NCI-H1436 treated with DMSO at 0.1 percent for 48 hours (cell line): ENCODE data around the gene TRAPPC8.
"Not testable (repeated sequence)": the region's sequence is repeated elsewhere in the genome, so short reads cannot be mapped to it uniquely, and the experiment has no call there.

ENCODE experiments used
- DNase-seq: peaks from one replicate; lab custom pipeline; 2025; lab: John Stamatoyannopoulos, UW

TRAPPC8 gene

DNA sequence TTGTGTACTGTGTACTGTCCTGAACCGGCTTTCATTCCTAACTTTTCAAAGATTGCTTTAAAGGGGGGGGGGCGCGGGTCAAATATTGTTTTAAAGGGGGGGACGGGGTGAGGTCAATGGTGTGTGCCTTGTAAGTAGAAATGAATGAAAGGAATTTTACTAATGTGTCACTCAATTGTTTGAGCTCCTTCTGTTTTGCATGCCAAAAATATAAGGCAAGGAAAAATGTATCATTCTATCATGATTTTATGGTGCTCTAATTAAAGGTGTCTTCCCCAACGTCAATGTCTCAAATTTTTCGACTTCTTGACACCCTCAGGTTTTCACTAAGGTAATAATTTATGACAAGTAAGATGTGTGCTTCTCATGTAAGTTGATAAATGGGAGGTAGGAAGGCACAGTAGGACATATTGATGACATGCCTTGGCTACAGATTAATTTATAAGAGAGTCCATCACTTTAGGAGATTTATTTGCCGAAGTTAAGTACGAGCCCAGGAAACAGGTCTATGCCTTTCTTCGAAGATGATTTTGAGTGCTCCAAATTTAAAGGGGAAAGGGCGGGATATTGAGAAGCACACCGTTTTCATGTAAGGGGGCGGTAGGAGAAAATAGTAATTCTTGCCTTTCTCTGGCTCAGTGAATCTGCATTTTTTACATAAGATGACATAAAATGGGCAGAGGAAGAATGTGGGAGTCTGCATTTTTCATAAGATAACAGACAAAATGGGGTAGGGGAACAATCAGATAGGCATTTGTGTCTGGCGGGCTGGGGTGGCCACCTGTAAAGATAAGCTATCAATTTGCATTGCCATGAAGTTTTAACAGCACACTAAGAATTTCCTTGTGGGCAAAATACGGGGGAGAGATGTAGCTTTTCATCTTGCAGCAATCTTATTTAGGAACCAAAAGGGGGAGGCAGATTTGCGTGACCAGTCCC, 1.2 kb upstream of the TRAPPC8 start:
- DNase-seq, result no peak

DNA sequence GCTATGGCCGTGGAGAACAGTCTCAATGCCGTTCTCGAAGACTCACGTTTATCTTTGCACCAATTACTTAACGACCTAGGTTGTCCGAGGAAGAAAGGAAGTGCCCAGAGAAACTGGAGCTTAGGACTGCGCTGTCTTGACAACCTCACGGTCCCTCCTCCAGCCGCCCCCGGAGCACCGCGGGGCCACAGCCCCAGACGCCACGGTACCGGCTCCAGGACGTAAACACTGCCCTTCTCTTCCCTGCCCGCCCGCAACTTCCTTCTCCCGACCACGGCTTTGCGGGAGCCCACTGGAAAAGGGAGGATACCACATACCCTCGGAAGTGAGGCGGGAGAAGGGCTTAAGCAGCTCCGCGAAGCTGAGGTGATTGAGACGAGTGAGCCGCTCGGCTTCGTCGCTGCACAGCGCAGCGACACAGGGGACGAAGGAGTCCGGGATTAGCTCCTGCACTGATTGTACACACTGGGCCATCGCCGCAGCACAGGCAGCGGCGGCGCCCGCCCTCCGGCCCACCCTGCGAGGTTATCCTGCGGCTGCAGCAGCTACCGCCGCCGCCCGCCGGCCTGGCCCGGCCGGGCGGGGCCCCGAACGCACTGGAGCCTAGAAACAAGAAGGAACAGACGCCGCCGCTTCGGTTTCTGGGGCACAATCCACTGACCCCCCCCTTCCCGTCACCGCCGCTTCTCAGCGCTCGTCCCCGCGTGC, 483 bp downstream of the TRAPPC8 start:
- no peak for DNase-seq

DNA sequence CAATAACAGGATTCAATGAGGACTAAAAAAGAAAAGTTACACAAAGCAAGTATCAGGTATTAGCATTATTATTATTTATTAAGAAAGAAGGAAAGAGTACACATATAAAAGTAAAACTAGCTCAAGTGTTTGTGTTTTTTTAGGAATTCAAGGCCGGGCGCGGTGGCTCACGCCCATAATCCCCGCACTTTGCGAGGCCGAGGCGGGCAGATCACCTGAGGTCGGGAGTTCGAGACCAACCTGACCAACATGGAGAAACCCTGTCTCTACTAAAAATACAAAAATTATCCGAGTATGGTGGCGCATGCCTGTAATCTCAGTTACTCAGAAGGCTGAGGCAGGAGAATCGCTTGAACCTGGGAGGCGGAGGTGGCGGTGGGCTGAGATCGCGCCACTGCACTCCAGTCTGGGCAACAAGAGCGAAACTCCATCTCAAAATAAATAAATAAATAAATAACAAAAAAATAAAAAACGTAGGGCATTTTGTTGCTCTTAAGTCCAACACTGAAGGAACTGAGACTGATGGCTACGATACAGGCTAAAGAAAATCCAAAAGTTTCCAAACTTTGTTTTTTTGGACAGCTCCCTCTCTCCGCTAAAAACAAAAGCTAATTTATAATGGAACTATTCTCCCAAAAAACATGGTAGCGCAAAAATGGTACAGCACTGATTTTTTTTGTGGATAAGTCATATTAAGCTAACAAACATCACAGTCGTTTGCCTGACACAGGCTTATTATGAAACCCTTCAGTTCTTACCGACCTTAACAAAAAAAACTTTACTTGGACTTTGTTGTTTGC, 1.7 kb downstream of the TRAPPC8 start:
- no peak for DNase-seq

DNA sequence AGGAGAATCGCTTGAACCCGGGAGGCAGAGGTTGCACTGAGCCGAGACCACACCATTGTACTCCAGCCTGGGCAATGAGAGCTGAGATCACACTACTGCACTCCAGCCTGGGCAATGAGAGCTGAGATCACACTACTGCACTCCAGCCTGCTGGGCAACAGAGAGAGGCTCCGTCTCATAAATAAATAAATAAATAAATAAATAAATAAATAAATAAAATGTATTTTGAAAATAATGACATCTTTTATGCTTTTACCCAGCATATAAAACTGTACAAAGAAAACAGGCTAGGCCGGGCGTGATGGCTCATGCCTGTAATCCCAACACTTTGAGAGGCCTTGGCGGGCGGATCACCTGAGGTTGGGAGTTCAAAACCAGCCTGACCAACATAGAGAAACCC, 8.2 kb downstream of the TRAPPC8 start:
- not testable (repeated sequence) for DNase-seq

DNA sequence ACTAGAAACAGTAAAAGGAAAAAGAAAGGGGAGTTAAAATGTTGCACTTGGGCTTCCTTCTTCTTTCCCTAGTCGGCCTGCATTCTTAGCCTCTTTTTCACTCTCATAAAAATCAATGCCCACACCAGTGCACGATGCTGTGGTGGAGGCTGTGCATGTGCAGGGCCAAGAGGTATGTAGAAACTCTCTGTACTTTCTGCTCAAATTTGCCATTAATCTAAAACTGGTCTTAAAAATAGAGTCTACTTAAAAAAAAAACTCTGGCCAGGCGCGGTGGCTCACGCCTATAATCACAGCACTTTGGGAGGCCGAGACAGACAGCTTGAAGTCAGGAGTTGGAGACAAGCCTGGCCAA, 11.1 kb downstream of the TRAPPC8 start:
- DNase-seq, result no peak

DNA sequence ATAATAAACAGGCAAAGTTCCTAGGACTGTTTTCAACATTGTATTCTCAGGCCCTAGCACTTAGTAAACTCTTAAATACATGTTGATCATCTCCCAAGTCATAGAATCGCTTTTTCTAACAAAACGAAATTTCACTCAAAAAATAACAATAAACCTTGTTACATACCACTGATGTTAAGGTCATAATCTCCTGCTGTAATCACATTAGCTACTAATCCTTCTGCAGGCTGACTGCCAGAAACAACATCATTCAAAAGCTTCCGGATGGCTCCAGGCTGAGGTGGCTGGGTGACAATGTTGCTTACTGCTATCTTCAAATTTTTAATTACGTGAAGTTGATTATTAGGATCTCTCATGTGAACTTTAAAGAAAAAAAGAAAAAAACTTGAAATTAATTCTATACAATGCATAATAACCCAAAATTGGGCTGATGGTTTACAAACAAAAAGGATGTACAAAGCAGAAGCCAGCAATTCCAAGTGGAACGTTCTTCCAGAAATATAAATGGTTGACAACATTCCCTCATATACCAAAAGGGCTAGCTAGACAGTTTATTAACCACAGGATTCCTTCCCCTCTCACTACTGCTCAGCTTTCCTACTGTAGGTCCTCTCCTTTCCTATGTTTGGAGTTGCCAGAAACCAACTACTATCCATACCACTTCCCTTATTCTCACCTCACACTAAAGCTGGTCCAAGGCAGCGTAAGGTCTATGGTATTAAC, 11.6 kb downstream of the TRAPPC8 start:
- DNase-seq, result no peak

DNA sequence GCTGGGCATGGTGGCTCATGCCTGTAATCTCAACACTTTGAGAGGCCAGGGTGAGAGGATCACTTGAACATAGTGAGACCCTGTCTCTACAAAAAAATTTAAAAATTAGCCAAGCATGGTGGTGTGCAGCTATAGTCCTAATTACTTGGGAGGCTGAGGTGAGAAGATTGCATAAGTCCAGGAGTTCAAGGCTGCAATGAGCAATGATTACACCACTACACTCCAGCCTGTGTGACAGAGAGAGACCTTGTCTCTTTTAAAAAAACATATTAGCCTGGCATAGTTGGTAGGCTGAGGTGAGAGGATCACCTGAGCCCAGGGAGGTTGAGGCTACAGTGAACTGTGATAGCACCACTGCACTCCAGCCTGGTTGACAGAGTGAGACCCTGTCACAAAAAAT, 13.7 kb downstream of the TRAPPC8 start:
- DNase-seq, result no peak

DNA sequence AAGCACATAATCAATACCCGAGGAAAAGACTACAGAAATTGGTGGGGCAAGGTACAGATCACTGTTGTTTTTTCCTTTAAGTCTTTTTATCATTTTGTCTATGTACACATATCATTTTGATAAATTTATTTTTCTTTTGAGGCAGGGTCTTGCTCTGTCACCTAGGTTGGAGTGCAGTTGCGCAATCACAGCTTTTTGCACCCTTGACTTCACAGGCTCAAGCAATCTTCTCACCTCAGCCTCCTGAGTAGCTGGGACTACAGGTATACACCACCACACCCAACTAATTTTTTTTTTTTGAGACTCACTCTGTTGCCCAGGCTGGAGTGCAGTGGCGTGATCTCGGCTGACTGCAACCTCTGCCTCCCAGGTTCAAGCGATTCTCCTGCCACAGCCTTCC, 15.9 kb downstream of the TRAPPC8 start:
- DNase-seq, result not testable (repeated sequence)

DNA sequence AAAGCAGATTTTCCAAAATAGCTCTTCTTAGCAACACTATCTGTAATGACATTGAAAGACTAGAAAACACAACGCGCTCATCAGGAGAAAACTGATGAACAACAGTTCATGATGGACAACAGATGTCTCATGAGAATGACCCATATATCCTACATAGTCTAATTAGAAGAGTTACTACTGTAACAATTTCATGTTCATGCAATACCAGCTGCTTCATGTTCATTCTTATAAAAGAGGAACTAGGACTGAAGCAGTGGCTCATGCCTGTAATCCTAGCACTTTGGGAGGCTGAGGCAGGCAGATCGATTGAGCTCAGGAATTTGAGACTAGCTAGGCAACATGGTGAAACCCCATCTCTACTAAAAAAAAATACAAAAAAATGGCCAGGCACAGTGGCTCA, 22.7 kb downstream of the TRAPPC8 start:
- no peak for DNase-seq

DNA sequence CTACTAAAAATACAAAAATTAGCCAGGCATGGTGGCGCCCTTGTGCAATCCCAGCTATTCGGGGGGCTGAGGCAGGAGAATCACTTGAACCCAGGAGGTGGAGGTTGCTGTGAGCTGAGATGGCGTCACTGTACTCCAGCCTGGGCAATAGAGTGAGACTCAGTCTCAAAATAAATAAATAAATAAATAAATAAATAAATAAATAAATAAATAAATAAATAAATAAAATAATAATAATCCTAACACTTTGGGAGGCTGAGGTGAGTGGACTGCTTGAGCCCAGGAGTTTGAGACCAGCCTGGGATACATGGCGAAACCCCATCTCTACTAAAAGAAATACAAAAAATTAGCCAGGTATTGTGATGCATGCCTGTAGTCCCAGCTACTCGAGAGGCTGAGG, 23.6 kb downstream of the TRAPPC8 start:
- not testable (repeated sequence) for DNase-seq

DNA sequence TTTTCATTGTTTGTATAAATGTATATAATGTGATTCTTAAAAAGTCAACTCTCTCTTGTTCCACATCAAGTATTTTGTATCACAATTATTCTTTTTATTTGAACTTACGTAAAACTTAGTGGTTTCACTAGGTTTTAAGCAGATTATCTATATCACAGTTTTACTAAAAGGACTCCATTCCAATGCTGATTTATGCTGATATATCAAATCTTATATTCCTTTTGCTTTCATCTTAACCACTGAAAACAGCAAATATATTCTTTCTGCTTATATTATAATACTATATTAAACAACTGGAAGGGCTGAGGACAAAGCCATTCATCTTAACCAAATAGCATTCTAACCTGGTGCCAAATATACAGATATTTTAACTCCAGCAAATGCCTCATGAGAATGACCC, 24.2 kb downstream of the TRAPPC8 start:
- no peak for DNase-seq

DNA sequence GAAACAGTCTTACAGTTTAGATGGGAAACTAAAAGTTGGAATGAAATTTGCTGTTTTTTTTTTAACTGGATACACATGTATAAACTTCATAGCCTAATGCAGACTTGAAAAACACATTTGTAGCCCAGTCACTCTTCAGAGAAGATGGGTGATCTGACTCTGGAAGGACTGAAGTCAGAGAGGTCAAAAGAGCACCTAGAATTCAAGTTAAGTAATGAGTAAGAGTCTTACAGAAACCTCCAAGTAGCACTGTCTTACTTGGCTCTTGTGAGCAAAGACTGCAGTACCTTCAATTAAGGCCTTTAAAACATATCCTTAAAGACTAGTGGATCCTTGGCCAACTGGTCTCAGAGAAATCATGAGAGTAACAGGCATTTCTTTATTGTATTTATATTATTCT, 41.9 kb downstream of the TRAPPC8 start:
- no peak for DNase-seq

DNA sequence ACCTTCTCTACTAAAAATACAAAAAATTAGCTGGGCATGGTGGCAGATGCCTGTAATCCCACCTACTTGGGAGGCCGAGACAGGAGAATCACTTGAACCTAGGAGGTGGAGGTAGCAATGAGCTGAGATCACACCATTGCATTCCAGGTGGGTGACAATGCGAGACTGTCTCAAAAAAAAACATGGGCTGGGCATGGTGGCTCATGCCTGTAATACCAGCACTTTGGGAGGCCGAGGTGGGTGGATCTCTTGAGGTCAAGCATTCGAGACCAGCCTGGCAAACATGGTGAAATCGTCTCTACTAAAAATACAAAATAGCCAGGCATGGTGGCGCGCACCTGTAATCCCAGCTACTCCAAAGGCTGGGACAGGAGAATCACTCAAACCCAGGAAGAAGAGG, 43.2 kb downstream of the TRAPPC8 start:
- DNase-seq, result not testable (repeated sequence)

DNA sequence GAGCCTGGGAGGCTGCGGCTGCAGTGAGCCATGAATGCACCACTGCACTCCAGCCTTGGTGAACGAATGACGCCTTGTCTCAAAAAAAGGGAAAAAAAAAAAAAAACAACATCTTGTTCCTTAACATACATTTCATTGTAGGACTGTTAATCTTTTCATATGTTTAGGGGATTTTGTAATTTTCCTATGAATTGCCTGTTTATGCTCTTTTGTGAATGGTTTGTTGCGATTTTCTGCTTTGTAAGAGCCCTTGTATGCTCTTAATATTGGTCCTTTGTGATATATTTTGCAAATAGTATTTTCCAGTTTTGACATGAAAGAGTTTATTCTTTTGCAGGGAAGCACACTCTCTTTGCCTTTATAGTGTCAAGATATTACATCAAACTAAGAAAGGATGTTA, 50.0 kb downstream of the TRAPPC8 start:
- no peak for DNase-seq

DNA sequence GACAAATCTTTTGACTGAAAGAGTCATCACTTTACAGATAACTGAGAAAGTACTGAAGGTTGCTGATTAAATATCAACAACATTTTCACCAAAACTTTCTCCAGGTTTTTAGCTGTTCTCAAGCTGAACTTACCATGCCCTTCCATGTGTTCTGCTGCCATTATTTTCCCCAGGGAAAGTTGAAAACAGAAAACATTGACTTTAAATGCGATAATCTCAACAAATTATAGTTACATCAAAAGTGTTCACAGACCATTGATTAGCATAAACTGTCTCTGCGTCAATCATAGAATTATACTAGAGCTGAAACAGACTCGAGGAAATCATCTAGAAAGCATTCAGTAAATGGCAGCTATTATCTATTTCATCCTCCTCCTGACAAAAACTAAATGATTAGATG, 51.4 kb downstream of the TRAPPC8 start:
- no peak for DNase-seq

DNA sequence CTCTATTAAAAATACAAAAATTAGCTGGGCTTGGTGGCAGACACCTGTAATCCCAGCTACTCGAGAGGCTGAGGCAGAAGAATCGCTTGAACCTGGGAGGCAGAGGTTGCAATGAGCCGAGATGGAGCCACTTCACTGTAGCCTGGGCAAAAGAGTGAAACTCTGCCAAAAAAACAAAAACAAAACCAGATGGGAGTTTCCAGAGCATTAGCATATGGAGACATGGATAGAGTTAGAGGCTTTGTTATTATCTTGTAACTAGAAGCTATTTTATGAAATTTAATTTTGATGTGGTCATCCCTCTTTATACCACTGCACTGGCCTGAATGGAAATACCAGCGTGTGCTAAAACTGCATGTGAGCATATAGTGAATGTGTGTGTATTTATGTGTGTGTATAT, 58.9 kb downstream of the TRAPPC8 start:
- DNase-seq, result no peak

DNA sequence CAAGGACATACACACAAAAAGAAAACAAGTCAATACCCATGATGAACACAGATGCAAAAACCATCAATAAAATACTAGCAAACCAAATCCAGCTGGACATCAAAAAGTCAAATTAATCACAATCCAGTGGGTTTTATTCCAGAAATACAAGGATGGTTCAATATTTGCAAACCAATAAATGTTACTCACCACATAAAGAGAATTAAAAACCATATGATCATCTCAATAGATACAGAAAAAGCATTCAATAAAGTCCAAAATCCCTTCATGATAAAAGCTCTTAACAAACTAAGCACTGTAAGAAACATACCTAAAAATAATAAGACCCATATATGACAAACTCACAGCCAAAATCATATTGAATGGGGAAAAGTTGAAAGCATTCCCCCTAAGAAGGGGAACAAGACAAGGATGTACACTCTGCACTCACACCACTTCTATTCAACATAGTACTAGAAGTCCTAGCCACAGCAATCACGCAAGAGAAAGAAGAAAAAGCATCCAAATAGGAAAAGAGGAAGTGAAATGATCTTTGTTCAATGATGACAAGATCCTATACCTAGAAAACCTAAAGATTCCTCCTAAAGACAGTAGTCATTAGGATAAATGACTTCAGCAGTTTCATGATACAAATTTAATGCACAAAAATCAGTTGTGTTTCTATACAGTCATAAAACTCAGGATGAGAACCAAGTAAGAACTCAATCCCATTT, 62.6 kb downstream of the TRAPPC8 start:
- DNase-seq, result no peak

DNA sequence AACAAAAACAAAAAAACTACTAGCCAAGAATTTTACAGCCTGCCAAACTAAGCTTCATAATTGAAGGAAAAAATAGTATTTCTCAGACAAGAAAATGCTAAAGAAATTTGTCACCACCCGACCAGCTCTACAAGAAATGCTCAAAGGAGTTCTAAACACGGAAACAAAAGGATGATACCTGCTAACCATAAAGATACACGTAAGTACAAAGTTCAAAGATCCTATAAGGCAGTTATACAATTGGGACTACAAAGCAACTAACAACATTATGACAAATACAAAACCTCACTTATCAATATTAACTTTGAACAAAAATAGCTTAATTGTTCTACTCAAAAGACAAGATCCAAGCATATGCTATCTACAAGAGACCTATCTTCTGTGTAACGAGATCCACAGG, 64.6 kb downstream of the TRAPPC8 start:
- no peak for DNase-seq

DNA sequence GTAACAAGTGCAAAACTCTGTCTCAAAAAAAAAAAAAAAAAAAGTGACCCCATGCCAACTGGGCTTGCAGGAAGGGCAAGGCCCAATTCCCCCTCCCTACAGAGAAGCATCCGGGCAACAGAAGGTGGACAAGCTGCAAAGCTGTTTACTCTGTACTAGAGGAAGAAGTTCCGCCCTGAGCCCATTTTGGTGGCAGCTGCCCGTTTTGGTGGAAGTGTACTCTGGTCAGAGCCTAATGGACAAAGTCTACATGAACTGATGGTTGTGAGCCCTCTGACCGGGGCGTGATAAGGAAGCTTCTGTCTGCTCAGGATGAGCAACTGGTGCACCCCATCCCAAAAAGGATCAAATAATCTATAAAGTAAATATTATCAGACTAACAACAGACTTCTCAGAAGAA, 65.0 kb downstream of the TRAPPC8 start:
- DNase-seq, result no peak

DNA sequence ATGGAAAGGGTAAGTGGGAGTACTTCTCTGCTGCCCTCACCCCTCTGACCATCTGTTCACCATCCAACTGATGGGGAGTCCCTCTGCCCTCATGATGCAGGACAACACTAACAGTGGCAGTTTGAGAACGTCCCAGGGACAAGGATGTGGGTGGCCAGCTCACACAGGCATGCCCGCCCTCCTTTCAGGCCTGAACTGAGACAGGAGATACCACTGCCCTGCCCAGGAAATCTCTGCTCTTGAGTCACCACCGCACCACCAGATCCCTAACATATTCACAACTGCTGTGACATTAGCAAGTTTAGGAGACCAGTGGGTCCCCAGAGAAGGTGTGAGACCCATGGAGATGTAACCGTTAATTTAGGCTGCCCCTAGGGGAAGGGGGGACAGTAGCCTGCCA, 66.2 kb downstream of the TRAPPC8 start:
- no peak for DNase-seq

DNA sequence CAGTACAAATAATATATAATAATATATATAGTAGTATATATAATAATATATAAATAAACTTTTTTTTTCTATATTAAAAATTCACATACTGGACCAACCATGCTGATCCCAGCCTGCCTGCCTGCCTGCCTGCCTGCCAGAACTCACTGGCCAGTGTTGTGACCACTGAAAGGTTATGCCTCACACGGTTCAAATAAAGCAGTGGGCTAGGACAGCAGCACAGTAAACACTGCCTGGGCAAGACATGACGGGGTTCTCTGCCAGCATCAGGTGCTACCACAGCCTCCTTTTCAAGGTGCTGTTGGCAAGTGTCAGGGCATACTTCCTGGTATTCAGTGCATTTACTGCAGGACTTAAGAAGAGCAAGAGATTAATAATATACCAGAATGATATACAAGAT, 67.6 kb downstream of the TRAPPC8 start:
- DNase-seq, result no peak
